ENCODE measurements around the gene THTPA.

DNA sequence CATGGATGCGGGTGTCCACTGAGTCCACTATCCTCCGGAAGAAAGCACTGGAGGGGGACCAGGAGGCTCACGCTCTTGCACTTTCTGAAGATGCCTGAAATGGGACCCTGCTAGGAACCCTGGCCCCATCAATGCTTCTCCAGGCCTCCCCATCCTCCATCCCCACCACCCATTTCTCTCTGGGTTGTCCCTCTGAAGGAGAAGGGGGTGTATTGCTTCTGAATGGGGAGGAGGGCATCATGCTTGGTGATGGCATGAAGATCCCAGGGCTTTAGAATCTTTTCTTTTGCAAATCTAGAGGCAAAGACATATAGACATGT is 23.2 kb downstream of the THTPA start:
- no peak for TF ChIP-seq CTCF (IDR thresholded peaks at IDR 0.05)
- no peak for TF ChIP-seq POLR2A (IDR thresholded peaks at IDR 0.05)
